Stimulated activated CD4-positive, alpha-beta T cell treated with anti-CD3 and anti-CD28 coated beads, Interleukin-4, amount 100 ng/mL, for 4 hours (primary cell): ENCODE measurements around the gene ZNF329.
"Not testable (repeated sequence)": the region's sequence is repeated elsewhere in the genome, so short reads cannot be mapped to it uniquely, and the experiment has no call there.

ENCODE experiments used
- DNase-seq, 2 experiments: peaks; one replicate each; pipeline ENCODE4 v3.0.0-alpha.2; 2020

The ZNF329 gene

DNA sequence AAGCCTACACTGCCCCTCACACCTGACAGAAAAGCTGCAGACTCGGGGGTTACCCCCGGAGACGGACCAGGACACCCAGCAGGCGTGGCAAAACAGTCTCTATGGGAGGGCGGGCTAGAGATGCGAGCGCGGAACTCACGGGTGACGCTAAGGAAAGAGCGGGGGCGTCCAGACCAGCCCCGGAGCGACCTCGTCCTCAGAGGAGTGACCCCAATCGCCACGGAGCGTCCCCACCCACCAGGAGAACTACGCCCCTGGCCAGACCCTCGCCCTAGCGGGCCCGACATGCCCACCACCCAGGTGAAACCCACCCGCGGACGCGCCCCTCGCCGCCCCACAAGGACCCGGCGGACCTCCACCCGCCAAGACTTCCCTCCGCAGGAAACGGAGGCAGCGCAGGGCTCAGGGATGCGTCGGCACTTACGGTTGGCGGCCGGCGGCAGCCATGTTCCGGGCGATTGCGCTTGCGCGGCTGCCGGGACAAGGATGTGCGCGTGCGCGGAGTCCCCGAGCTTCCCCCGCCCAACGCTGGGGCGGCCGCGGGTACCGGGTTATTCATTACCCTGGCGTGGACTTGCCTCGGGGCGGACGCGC lies at the start of gene ZNF329:
Gene ZNF329 (minus strand): TSS at position 462 of the 594 bp plus-strand sequence. CDS start 21,286 bp downstream, outside the sequence.
- DNase-seq, result peak; percentile 88 to 95

DNA sequence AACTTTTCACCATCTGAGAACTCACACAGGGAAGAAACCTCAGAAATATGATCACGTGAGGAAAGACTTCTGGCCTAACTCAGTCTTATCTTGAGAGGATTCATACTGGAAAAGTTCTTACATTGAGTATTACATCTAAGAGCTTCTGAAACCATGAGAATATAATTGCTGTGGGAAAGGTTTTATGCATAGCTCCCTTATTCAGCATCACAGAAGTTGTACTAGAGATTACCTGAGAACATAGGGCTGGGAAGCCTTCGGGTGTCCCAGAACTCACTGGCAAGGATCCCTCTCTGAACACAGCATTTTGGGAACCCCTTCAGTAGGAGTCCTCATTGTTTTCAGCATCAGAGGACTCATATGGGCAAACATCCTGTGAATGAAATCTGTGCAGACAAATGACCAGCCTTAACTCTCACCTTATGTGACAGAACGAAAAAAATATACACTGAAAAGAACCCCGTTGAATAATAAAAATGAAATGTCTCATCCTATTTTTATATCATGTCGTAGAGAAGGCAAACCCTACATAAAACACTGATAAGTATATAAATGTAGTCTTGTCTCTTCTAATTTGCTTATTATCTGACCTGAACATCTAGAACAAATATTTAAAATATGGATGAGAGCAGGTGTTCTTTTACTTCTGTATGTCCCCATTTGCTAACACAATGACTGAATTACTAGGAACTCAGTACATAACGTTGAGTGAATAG lies 46.5 kb upstream of the ZNF329 start:
- no peak for DNase-seq

DNA sequence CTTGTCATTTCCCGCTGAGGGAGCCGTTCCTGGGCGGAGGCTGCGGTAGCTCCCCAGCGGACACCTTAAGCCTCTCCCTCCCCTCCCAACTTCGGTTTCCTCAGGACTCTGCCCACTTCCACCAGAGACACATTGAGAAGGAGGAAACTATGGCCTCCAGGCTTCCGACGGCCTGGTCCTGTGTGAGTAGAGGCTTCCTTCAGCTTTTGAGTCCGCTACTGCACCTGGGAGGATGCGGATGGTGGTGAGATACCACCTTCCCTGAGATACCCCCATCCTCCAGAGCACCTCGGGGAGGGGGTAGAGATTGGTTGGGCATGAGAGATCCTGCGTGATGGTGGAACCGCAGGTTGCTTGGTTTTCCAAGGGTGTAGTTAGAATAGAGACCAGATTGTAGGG lies 33.2 kb upstream of the ZNF329 start:
- DNase-seq, result no peak

DNA sequence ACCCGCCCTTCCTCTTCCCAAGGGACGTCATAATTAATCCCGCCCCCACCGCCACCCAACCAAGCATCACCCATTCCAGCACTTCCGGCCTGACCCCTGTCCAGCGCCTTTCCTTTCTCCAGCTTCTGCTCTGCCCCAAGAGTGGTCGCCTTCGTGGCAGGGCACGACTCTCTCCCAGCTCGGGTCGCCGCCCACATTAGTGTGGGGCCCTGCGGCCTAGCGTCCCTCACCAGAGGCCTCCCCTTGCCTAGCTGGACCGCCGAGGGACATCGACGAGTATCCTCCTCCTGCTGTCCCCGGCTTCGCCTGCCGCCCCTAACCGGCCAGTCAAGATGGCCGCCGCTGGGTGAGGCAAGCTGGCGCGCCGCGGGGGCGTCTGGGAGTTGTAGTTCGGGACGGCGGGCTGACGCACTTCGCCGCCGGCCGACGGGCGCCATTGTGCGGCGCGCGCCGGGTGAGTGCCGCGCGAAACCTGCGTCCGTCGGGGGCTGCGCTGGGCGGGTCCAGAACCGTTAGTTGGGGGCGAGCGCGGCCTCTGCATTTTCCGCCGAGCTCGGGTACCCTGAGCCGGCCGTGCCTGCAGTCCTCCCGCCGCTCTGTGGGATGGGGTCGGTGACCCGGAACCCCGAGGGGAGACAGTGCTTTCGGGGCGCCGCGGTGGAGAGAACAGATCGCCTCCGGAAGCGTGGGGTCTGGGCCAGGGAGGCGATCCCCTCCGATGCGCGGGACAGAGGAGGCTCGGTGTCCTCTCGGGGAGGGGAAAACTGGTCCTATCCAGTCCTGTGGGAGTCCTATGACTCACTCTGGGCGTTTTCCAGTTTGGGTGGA lies 32.6 kb upstream of the ZNF329 start, which contains the start of gene ZNF274:
Gene ZNF274 (plus strand): TSS at position 73 of the 828 bp plus-strand sequence. CDS start 905 bp downstream, outside the sequence.
- peak; percentile 92 to 95 for DNase-seq

DNA sequence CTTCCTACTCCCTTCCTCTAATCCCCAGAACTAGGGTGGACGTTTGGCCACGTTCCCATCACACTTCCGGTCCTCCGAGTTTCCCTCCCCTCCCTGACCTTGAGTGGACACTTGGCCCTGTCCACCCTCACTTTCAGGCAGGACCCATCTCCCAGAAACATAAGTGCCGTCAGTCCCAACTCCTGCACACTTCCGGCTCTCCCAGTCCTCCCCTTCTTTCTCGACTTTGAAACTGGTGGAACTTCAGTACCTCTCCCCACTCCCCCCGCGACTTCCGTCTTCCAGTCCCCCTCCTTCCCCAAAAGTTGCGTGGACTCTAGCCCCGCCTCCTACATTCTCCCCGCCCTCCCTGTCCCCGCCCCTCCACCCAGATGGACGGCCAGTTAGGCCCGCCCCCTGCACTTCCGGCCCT lies 32.0 kb upstream of the ZNF329 start:
- peak; percentile 79 to 84 for DNase-seq

DNA sequence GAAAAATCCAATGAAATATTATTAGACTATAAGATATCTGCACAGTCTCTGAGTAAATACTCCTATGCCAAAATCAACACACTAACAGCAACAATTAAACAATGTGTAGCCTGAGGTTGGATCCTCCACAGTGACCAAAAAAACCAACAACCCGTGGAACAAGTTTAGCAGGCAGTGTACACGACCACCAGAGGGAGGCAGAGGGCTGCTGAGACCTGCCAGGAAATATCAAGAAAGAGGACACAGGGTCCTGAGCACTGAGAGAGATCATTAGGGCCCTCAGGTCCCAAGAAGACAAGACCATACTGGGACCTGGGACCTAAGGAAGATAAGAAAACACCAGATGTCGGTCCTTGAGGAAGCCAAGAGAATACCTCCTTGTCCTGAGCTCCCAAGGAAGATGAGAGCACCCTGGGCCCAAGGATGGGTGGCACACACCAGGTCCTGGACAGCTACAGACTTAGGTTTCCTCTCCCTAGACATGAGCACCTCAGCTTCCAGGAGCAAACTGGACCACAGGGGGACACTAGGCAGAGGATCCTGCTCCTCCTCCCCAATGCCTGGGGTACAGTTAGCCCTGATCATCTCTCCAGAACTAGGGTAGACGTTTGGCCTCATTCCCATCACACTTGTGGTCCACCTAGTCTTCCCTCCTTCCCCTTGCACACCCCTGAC lies 31.4 kb upstream of the ZNF329 start:
- DNase-seq, result peak; percentile 56 to 62

DNA sequence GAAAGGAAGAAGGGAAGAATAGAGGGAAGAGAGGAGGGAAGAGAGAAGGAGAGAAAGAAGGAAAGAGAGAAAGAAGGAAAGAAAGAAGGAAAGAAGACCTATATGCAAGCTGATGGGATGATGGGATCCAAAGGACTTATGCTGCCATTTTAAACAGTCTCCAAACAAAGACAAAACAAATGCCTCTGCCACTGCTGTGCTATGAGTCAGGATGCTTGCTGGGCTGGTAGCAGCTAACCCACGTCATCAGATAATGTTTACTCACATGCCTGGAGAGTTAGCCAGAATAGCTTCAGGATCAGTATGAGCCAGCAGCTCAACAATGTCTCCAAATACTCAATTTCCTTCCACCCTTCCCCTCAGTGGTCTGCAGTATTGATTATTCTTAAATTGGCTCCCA lies 20.3 kb upstream of the ZNF329 start:
- no peak for DNase-seq

DNA sequence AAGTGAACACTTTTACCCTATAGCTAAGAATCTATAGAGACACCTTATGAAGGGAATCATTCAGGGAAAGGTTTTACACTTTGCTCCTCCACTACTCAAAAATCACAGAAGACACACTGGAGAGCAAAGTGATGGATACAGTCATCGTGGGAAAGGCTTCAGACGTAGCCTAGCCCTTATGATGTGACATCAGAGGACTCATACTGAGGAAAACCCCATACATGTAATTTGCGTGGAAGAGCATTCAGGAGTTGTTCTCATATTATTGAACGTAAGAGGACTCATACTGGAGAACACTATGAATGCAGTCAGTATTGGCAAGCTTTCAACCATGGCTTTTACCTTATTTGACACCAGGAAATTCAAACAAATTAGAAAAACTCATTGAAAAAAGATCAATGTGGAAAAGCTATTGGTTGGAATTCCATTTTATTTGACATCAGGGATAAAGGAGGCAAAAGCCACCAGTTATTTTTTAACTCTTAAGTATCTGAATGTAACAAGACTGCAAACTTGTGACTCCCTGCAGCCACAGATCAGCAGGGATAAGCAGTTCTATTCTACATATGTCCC lies 16.2 kb upstream of the ZNF329 start:
- no peak for DNase-seq

DNA sequence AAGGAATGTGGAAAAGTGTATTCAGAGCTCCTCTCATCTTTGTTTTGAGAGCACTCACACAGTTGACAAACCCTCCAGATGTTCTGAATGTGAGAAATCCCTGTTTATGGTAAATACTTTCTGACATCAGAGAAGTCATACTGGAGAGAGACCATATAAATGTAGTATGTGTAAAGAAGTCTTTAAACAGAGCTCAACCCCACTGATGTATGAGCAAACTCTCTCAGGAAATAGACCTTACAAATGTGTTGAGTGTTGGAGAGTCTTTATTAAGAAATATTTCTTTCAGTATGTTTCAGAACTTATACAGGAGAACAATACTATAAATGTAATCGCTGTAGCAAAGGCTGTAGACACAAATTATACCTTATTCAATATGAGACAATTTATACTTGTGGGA lies 15.7 kb upstream of the ZNF329 start:
- DNase-seq, result no peak

DNA sequence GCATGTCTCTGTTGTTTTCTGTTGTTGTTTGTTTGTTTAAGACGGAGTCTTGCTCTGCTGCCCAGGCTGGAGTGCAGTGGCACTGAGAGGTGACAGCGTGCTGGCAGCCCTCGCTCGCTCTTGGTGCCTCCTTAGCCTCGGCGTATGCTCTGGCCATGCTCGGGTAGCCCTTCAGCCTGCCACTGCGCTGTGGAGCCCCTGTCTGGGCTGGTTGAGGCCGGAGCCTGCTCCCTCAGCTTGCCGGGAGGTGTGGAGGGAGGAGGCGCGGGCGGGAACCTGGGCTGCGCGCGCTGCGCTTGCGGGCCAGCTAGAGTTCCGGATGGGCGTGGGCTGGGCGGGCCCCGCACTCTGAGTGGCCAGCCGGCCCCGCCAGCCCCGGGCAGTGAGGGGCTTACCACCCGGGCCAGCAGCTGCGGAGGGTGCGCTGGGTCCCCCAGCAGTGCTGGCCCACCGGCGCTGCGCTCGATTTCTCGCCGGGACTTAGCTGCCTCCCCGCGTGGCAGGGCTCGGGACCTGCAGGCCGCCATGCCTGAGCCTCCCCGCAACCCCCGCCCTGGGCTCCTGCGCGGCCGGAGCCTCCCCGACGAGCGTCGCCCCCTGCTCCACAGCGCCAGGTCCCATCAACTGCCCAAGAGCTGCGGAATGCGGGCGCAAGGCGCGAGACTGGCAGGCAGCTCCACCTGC lies 6.6 kb upstream of the ZNF329 start:
- DNase-seq, result no peak

DNA sequence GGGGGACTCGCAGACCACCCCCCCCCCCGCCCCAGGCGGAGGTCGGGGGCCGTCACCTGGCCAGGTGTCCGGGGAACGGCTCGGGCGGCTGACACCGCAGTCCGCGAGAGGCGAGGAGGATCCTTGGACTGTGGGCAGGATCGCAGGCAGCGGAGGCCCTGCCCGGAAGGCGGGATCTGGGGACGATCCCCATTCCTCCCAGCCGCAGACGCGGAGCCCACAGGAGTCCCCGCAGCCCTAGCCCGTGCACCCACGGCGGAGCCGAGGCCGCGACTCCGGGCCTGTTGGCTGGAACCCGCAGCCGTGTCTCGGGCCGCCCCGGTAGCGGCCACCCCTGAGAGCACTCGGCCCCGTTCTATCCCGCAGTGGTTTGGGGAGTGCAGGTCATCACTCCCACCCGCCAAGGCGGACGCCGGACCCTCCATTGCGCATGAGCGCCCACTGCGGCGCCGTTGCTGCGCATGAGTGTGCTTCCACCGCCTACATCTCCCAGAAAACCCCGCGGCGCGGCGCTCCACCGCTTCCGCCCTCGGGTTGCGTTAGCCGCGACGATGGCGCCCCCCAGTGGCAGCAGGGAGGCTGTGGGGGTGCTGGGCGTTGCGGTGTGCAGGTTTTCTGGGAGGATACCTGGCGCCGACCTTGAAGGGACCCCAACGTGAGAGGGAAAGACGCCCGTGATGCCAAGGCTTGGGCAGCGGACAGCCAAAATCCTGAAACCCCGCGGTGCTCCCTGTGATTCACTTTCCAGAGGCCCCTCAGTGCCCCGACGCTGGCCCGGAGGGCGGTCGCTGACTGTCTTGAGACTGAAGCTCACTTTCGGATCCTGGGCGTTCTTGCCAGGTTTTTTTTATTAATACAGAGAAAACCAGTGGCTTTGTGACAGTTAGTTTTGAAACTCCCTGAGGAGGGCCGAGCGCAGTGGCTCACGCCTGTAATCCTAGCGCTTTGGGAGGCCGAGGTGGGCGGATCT lies 4.4 kb upstream of the ZNF329 start:
- DNase-seq, result peak; percentile 94 to 100

DNA sequence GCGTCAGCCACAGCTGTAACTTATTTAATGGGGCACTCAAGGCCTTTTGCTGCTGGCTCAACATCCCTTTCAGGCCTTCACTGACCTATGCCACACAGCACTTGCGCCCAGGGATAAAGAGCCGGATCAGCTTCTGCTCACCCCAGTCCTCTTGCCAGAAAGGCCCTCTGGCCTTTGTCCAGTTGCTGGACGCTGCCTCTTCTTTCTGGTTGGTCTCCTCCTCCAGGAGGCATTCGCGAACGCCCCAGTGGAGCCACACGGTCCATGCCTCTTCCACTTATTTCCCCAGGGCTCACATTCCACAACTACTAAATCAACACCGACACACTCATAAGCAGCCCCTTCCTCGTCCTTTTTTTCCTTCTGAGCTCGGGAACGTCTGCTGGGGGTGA lies 3.7 kb upstream of the ZNF329 start:
- no peak for DNase-seq

DNA sequence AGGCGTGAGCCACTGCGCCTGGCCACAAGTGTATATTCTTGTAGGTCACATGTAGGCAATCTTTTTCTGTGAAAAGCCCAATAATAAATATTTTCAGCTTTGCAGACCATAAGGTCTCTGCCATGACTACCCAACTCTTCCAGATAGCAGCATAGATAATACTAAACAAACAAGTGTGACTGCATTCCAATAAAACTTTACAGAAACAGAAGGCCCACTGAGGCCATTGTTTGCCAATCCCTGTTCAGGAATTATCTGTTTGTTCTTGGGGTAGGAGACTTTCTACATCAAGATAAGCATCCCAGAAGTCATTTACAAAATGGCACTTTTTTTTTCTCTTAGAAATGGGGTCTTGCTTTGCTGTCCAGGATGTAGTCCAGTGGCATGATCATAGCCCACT lies 2.8 kb upstream of the ZNF329 start:
- no peak for DNase-seq

DNA sequence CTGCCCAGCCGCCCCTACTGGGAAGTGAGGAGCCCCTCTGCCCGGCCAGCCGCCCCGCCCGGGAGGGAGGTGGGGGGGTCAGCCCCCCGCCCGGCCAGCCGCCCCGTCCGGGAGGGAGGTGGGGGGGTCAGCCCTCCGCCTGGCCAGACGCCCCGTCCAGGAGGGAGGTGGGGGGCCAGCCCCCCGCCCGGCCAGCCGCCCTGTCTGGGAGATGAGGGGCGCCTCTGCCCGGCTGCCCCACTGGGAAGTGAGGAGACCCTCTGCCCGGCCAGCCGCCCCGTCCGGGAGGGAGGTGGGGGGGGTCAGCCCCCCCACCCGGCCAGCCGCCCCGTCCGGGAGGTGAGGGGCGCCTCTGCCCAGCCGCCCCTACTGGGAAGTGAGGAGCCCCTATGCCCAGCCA lies 3.1 kb downstream of the ZNF329 start:
- not testable (repeated sequence) for DNase-seq

DNA sequence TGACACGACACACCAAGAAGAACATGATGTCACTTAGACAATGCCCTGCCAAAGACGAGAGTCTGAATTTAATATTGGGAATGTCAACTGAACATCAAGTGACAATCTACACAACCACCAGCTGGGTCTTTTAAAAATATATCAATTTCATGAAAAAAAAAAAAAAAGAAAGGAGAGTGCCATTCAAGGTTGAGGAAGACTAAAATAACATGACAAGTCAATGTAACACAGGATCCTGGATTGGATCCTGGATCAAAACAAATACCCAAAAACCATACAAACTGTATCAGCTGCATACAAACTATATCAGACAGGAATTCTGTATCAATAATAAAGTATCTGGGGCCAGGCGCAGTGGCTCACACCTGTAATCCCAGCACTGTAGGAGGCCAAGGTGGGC lies 4.7 kb downstream of the ZNF329 start:
- DNase-seq, result no peak

DNA sequence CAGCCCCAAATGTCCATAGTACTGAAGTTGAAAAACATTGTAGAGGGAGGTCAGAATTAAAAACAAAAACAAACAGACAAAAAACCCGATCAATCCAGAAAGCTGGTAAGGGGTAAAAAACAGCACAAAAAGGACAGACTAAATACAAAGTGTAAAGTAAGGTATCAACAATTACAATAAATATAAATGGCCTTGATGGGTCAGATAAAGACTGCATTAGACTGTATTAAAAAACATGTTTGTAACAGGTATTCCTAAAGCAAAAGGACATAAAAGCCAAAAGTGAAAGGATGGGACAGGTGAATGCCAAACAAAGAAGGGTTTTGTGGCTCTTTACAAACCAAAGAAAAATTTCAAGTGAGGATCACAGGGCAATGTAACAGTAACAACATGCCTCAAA lies 16.3 kb downstream of the ZNF329 start:
- DNase-seq, result no peak

DNA sequence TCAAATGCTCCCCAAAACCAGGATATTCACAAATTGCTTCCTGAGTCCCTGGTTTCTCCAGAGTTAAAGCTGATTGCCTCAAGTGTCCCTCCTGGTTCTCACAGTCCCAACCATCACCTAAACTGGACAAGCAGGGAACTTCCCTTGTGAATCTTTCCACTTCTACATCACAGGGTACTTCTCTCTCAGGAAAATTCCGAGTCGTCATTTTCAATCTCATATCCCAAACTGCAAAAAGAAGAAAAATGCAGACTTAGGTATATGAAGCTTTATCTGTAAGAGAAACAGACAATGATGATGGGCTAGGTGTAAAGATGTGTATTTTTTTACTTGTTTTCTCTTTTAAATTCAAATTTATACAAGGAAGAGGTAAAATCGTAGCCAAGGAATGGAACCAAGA lies 21.3 kb downstream of the ZNF329 start:
- no peak for DNase-seq

DNA sequence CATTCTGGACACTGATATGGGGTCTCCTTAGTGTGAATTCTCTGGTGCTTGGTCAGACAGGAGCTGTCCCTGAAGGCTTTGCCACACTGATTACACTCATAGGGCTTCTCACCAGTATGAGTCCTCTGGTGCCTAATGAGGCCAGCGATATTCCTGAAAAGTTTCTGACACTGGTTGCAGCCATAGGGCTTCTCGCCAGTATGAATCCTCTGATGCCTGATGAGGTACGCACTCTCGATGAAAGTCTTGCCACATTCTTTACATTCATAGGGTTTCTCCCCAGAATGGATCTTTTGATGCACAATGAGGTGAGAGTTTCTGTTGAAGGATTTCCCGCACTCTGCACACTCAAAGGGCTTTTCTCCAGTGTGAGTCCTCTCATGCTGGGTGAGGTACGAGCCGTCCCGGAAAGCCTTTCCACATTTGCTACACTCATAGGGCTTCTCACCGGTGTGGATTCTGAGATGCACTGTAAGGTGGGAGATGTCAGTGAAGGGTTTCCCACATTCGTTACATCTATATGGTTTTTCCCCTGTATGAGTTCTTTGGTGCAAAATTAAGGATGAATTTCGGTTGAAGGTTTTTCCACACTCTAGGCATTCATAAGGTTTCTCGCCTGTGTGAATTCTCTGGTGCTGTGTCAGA lies 22.4 kb downstream of the ZNF329 start:
- DNase-seq, result no peak

DNA sequence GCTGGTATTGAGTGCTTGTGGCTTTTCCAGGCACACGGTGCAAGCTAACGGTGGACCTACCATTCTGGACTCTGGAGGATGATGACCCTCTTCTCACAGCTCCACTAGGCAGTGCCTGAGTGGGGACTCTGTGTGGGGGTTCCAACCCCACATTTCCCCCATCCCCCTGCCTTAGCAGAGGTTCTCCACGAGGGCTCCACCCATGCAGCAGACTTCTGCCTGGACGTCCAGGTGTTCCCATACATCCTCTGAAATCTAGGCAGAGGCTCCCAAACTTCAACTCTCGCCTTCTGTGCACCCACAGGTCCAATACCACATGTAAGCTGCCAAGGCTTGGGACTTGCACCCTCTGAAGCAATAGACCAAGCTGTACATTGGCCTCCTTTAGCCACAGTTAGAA lies 27.2 kb downstream of the ZNF329 start:
- DNase-seq, result no peak

DNA sequence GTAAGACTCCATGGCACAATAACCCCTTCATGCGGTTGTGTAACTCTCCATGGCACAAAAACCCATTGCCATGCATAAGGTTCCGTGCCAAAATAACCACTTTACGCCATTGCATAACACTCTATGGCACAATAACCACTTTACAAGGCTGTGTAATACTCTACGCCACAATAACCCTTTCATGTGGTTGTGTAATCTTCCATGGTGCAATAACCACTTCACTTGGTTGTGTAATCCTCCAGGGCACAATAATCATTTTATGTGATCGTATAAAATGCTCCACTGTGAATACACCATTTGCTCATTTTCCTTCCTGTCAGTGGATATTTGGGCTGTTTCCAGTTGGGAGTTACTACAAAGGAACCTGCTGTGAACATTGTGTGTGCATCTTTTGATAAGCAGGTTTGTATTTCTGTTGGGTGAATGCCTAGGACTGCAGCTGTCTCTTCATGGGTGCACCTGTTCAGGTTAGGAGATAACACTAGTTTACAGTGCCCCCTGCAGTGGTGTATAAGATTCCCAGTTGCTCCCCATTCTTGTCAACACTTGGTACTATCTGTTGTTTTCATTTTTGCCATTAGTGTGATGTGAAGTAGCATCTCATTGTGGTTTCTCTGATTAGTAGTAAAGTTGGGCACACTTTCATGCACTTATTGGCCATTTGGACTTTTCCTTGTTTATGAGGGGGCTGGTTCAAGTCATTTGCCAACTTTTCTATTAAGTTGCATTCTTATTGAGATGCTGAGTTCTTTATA lies 31.4 kb downstream of the ZNF329 start:
- DNase-seq, result no peak
